Nephron progenitor cell (in vitro differentiated cells): ENCODE results near the gene SNED1.

Source experiments
- DNase-seq: peaks from one replicate; pipeline ENCODE4 v3.0.0; 2021
- H3K27ac Mint-ChIP-seq: 2 replicates; pipeline ENCODE4 v1.8.0; 2021; ENCODE audit warnings: mild to moderate bottlenecking, moderate library complexity, mixed read lengths
- H3K27me3 Mint-ChIP-seq: 2 replicates; pipeline ENCODE4 v1.8.0; 2021; ENCODE audit warnings: mild to moderate bottlenecking, low read depth, mixed read lengths; ENCODE audit not compliant: poor library complexity
- H3K36me3 Mint-ChIP-seq: 2 replicates; pipeline ENCODE4 v1.8.0; 2021; ENCODE audit warnings: low read depth, mixed read lengths
- H3K4me1 Mint-ChIP-seq: 2 replicates; pipeline ENCODE4 v1.8.0; 2021; ENCODE audit warnings: mixed read lengths
- H3K4me3 Mint-ChIP-seq: 2 replicates; pipeline ENCODE4 v1.8.0; 2021; ENCODE audit warnings: mild to moderate bottlenecking, moderate library complexity, mixed read lengths
- H3K9me3 Mint-ChIP-seq: 2 replicates; pipeline ENCODE4 v1.8.0; 2021; ENCODE audit warnings: mild to moderate bottlenecking, moderate library complexity, mixed read lengths
- TF ChIP-seq, protein P1 (sequence below): fragments of 200-600 bp; sonication (generic); IDR thresholded peaks from 2 replicates; pipeline ENCODE4 v1.5.0; 2021; ENCODE audit warnings: antibody characterized with exemption

Gene SNED1

DNA sequence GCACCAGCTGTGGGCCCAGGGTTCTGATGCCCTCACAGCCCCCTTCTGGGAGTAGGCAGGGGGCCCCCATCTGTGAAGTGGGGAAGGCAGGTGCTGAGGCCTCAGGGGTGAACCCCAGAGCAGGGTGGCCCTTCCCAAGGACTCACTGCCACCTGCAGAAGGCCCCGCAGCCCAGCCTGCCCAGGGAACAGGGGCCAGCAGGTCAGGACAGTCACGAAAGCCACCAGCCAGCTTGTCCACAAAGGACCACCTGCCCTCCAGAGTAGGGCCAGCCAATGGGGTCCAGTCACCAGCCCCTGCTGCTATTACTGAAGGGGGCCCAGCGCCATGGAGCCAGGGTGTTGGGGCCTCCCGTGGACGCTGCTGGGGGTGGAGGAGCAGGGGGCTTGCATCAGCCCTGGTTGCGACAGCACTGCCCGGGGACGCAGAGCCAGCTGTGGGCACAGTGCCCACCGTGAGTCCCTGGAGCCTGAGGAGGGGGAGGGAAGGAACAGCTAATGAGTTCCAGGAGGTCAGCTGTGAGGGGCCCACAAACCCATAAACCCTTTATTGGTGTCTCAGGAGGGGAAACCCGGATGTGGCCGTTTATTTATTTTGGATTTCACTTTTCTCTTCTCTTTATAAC, 11.5 kb upstream of the SNED1 start:
- Mint-ChIP-seq H3K4me1 (peaks cover 23% of the 10 kb centered on the region), H3K4me3 (no peak overlapping the region), H3K36me3 (no peaks in the 10 kb centered on the region), H3K9me3 (no peaks in the 10 kb centered on the region), H3K27ac (no peak overlapping the region), H3K27me3 (peaks cover 31% of the 10 kb centered on the region)
- DNase-seq, result peak; percentile 7
- TF ChIP-seq, protein P1, sequence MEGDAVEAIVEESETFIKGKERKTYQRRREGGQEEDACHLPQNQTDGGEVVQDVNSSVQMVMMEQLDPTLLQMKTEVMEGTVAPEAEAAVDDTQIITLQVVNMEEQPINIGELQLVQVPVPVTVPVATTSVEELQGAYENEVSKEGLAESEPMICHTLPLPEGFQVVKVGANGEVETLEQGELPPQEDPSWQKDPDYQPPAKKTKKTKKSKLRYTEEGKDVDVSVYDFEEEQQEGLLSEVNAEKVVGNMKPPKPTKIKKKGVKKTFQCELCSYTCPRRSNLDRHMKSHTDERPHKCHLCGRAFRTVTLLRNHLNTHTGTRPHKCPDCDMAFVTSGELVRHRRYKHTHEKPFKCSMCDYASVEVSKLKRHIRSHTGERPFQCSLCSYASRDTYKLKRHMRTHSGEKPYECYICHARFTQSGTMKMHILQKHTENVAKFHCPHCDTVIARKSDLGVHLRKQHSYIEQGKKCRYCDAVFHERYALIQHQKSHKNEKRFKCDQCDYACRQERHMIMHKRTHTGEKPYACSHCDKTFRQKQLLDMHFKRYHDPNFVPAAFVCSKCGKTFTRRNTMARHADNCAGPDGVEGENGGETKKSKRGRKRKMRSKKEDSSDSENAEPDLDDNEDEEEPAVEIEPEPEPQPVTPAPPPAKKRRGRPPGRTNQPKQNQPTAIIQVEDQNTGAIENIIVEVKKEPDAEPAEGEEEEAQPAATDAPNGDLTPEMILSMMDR, result no peak

DNA sequence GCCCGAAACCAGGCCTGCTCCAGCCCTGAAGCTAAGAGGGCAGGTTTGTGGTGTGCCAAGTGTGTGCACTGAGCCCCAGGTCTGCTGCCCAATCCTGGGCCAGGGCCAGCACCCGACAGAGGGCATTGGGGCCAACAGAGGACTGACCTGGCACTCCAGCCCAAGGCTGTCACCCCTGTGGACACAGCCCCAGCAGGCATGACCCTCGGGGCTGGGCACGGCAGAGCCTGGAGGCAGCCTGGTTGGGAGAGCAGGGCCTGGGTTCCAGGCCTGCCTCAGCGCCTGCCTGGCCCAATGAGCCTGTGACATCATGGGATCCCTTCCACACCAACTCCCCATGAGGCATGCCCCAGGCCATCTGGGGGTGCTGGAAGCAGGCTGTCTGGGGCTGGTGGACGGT, 10.8 kb upstream of the SNED1 start:
- TF ChIP-seq, protein P1, result no peak
- Mint-ChIP-seq H3K9me3 (no peaks in the 10 kb centered on the region), H3K4me1 (peaks cover 30% of the 10 kb centered on the region), H3K27ac (no peak overlapping the region), H3K4me3 (no peak overlapping the region), H3K27me3 (peaks cover 28% of the 10 kb centered on the region), H3K36me3 (no peaks in the 10 kb centered on the region)
- no peak for DNase-seq

DNA sequence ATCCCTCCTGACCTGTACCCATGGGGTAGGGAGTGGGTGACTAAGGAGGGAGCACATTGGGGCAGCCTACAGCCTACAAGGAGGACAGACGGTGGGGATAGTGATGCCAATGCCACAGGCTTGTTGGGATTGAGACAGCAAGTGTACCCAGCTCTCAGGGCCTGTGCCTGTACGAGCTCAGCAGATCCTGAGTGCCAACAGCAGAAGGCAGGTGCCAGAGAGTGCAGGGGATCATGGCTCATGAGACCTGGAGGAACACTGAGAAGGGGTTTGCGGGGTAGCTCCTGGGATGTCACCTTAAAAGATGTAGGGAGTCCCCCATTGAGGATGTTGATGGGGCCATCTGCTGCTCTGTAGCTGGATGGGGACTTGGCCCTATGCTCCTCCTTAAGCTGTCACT, 10.3 kb upstream of the SNED1 start:
- TF ChIP-seq, protein P1, result no peak
- no peak for DNase-seq
- Mint-ChIP-seq H3K36me3 (no peaks in the 10 kb centered on the region), H3K9me3 (no peaks in the 10 kb centered on the region), H3K4me3 (no peak overlapping the region), H3K27ac (no peak overlapping the region), H3K4me1 (peaks cover 35% of the 10 kb centered on the region), H3K27me3 (peaks cover 23% of the 10 kb centered on the region)

DNA sequence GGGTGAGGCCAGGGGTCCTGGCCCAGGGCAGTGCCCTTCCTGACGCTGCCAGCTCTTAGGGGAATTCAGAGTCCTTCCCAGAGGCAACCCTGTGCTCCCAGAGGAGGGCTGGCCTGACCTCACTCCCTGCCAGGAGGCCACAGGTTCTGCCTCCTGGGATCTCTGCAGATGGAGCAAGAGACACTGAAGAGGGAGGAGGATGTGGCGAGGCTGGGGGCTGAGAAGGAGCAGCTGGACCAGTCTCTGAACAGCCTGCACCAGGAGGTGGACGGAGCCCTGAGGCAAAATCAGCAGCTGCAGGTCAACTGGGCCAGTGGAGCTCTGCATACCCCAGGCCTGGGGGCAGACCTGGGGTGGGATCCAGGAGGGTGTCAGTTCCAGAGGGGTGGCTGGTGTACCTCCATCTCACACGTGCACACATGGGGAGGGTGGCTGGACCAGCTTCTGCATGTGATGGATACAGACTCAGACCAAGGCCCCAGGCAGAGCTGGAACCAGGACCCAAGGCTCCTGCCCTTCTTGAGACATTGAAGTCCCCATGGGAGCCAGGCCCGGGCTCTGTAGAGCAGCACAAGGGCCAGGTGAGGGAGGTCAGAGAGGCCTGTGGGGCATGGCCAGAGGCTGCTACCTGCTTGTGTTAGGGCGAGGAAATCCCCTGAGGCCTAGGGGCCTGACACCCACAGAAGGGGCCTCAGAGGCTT, 9.7 kb upstream of the SNED1 start:
- Mint-ChIP-seq H3K9me3 (no peaks in the 10 kb centered on the region), H3K27me3 (peaks cover 20% of the 10 kb centered on the region), H3K4me3 (no peak overlapping the region), H3K27ac (no peak overlapping the region), H3K4me1 (peaks cover 39% of the 10 kb centered on the region), H3K36me3 (no peaks in the 10 kb centered on the region)
- DNase-seq, result no peak
- TF ChIP-seq, protein P1, result no peak

DNA sequence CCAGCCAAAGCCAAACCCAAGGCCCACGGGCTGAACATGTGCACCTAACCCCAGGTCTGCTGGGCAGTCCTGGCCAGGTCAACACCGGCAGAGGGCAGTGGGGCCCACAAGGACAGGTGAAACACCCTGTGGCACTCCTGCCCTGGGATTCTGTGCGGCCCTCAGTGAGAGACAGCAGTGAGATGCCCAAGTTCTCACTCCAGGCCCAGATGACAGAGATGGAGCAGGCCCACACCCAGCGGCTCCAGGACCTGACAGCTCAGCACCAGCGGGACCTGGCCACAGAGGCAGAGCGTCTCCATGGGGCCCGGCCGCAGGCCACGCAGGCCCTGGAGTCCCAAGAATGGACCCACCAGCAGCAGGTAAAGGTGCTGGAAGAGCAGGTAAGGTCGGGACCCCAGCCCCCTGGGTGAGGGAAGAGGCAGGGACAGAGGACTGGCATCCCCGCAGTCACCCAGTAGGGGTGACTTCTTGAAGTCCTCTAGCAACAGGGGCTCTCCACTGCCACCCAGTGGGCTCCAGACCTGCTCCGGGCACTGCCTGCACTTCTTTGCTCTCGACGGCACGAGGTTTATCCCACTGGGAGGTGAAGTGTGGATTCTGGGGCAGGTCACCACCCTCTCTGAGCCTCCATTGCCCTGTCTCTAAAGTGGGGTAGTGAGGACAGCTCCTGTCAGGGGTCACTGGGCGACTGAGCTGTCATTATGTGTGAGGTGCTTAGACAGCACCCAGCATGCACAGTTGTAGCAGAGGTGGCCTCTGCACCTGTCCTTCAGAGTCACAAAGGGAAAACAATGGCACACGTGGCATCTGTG, 8.8 kb upstream of the SNED1 start:
- Mint-ChIP-seq H3K4me3 (no peak overlapping the region), H3K4me1 (peaks cover 48% of the 10 kb centered on the region), H3K27me3 (peaks cover 13% of the 10 kb centered on the region), H3K36me3 (no peaks in the 10 kb centered on the region), H3K27ac (no peak overlapping the region), H3K9me3 (no peaks in the 10 kb centered on the region)
- DNase-seq, result peak; percentile 53
- TF ChIP-seq, protein P1, result peak; percentile 54
